Activated CD4-positive, alpha-beta T cell treated with anti-CD3 and anti-CD28 coated beads for 24 hours (primary cell): ENCODE results near the gene RDM1.
"Not testable (repeated sequence)": the region's sequence is repeated elsewhere in the genome, so short reads cannot be mapped to it uniquely, and the experiment has no call there.

Experiments
- DNase-seq, 2 donors: peaks; one replicate each; pipeline ENCODE4 v3.0.0-alpha.2; 2020; ENCODE audit warnings: low read depth in 2 of 2

Gene RDM1

GRCh38 chr17:35900280-35900679 lies 30.3 kb downstream of the RDM1 start:
- DNase-seq, result no peak

- DNase-seq, result no peak
Measured at GRCh38 chr17:35898283-35899070, 32.1 kb downstream of the RDM1 start.

DNA sequence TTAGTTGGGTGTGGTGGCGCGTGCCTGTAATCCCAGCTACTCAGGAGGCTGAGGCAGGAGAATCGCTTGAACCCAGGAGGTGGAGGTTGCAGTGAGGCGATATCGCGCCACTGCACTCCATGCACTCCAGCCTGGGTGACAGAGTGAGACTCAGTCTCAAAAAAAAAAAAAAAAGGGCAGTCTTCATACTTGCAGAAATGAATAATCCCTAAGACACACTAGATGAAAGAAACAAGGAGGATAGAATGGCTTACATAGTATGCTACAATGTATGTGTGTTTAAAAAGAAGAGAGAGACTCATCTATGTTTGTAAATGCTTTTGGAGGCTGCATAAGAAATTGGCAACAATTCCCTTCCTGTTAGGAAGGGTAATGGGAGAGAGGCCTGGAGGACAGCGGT lies 32.8 kb downstream of the RDM1 start:
- DNase-seq, result not testable (repeated sequence)

DNA sequence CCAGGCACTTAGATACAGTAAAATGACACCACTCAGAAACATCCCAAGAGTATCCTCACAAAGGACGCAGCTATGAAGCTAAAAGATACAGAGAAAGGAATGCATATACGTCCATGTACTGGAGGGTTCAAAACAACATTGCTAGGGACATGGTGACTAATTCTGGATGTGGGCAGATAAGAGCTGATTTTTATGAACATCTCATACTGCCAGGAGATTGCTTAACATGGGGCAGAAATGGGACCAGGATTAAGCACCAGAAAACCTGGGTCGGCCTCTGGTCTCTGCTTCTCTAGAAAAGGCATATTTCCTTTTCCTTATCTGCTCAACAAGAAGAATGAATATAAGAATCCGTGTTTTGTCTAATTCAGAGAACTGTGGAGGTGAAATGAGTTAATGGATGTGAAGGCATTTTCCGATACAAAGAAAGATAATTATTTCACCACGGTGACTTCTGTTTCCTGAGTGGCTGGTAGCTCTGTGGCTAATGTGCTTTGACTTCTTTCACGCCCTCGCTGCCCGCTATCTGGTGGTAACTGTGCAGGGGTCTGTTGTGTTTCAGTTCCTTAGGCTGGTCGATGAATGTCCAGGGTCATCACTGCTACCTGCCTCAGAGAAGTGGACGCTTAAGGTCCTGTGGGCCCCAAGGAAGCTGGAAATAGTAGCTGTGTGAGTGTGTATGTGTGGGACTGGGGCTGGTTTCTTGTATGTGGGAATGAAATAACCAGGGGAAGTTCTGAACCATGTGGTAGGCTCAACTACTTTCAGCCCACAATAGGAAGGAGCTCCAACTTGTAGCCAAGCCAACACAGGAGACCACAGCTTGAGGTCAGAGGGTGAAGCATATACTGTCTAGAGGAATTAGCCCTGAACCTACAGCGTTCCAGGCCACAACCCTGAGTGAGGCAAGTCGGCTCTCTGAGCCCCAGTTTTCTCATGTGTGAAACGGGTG lies 34.7 kb downstream of the RDM1 start:
- no peak for DNase-seq

DNA sequence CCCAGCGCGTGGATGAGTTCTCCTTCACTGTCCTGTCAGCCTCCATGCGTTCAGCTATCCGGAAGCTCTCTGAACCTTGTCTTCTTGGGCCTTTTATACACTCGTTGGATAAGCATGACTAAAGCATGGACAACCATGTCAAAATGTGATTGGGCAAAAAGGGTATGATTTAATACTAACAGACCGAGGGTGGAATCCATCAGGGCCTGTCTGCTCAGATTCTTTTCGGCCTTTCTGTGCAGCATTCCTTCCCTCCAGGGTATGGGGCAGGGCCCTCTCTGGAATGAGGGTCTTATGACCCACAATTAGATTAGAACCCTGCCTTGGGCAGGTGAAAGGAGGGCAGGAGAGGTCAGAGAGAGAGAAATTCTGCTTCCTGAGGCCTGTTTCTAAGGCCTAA lies 36.4 kb downstream of the RDM1 start:
- DNase-seq, result no peak

DNA sequence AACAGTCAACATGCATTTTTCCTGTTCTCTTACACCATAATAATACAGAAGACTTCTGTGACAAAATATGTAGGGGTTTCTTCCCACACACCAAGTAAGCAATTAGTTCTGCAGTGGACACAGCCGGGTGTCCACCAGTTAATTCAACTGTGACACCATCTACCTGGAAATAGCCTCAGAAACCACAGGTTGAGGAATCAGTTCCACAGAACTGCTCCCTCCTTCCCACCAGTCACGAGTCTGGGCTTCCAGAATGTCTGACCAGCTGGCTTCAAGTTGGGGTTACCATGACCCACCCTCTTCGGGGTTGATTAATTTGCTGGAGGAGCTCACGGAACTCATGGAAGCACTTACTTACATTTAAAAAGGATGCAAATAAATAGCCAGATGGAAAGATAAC lies 36.8 kb downstream of the RDM1 start:
- DNase-seq, result no peak

DNA sequence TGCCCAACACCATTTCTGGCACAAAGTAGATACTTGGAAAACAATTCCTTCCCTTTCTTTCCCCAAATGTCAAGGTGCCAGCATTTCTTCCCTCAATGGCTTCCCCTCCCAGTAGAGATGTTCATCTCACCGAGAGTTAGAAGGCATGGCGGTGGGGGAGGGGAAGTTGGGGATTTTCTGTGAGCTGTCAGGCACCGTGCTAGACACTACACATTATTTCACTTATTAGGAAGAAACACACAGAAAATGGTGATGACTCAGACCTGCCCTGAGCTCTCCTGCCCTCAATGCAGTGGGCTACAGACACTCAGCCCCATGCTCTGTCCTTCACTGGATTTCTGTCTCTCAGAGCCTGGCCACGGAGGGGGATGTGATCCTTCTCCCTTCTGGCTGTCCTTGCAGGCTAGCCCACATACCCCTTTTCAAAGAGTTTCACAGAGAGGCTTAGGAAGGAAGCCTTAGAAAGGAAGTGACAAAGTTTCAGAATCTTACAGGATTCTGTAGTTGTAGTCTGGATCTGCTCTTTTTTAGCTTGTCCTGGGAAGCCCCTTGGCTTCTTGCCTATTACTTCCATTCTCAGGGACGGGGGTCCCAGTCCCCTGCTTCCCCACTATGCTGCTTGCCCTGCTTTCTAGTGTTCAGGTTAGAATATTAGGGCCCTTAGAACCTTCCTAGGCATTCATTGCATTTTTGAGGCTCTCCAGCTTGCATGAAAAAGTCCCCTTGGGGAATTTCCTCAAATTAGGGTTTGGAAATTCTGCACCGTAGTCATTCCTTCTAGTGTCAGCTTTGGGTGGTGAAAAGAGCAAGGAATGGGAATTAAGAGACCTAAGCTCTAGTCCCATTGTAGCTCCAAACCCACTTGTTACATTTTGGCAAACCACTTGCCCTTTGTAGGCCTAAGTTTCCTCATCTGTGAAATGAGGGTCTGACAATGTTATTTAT lies 38.2 kb downstream of the RDM1 start:
- DNase-seq, result peak in 1 of 2 donors; percentile 25

GRCh38 chr17:35891269-35891668 lies 39.3 kb downstream of the RDM1 start:
- no peak for DNase-seq

GRCh38 chr17:35890774-35891155 lies 39.8 kb downstream of the RDM1 start:
- no peak for DNase-seq

- no peak for DNase-seq
Measured at GRCh38 chr17:35889818-35890773, 40.5 kb downstream of the RDM1 start.

DNA sequence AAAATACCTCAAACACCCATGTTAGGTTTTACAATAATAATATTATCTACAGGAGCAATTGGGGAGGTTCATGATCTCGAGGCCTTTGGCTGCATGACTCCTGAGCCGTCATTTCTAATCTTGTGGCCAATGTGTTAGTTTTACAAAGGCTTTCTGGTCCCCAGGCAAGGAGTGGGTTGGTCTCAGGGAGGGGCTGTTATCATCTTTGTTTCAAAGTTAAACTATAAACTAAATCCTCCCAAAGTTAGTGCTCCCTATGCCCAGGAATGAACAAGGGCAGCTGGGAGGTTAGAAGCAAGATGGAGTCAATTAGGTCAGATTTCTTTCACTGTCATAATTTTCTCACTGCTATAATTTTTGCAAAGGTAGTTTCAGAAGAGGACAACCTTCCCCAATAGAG lies 41.3 kb downstream of the RDM1 start:
- DNase-seq, result no peak

GRCh38 chr17:35879773-35880654 lies 50.6 kb downstream of the RDM1 start, which contains the start of gene CCL5:
CCL5 (minus strand) TSS chr17:35880360.
- DNase-seq, result no peak

GRCh38 chr17:35878361-35878760 lies 52.2 kb downstream of the RDM1 start:
- no peak for DNase-seq

DNA sequence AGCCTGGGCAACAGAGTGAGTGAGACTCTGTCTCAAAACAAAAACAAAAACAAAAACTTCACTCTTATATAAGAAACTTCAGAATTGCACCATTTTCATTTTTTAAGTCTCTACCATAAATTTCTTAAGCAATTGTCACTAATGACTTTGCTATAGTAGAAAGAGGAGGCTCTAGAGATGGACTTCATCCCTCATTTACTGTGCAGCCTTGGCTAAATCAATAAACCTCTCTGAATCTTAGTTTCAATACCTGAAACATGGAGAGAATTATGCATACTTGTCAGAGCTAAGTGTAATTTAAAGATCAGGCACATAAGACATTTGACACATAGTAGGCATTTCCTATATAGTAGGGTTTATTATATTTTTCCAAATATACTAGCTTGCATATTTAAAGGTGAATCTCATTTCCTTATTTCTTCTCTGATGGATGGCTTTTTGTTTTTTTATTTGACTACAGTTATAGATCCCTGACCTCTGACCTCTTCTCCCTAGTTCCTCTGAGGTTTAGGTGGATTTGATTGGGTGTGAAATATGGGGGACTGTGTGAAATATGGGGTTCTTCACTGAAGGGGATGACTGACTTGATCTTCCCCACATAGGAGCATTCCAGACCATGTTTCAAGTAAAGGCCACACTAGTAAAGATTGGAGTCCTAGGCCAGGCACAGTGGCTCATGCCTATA lies 53.1 kb downstream of the RDM1 start:
- DNase-seq, result no peak

DNA sequence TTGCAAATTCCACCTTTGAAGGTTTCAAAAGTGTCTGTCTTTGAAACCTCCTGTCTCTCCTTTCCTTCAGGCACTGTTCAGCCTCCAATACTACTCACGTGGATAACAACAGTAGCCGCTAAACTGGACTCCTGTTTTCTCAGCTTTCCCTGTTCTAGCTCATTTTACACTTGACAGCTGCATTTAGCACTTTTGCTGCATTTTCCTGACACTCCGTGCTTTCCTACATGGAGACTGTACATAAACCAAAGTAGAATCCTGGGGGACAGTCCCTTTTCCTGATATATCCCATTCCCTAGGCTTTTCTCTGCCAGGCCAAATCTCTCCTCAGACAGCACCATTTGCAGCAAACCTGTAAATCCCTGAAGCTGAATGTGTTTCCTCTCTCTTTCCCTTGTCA lies 54.0 kb downstream of the RDM1 start:
- no peak for DNase-seq

DNA sequence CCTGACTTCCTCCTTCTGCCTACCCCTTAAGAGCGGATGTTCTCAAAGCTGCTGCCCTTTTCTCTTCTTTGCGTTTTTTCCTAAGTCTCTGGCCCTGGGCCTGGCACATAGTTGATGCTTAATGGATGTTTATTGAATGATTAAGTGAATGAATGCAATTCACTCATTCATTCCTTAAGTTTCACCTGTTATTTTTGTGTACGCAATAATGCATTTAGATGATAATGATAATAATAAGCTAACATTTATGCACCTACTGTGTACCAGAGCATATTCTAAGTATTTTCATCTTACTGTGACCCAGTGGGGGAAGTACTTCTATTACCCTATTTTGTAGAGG lies 54.8 kb downstream of the RDM1 start:
- DNase-seq, result no peak

DNA sequence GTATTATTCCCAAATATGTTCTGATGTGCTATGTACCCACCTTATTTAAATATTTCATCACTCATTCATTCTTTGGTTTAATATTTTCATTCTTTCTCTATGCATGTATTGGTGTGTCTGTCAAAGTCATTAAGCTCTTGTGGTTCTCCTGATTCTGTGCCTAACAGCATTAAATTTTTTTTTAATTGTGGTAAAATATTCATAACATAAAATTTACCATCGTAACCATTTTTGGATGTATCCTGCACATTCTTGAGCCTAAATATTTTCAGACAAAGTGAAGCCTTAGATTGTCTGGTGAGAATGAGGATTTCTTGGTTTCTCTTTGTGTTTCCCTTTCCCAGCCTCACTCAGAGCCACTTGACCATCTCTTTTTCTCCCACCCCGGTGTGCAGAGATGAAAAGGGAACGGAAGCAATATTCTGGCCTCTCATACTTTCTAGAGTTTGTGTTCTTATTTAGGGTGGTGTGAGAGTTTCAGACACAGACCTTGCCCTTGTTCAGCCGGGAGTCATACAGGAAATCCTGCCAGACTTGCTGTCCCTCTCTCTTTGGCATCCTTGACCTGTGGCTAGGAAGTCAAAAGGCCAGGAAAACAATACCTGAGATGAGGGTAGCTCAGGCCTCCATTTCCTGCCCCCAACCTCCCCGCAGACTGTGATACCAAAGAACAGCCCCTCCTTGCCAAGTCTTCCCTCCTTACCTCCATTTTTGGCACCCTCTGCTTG lies 55.3 kb downstream of the RDM1 start:
- no peak for DNase-seq

- DNase-seq, result no peak
Measured at GRCh38 chr17:35872196-35872980, 58.2 kb downstream of the RDM1 start.
